GM12878 (cell line): ENCODE results near the gene CACNG1. TPM values are rescaled to one million over a fixed set of nuclear protein-coding genes. Genes with fewer than 3 reads are reported as not detected.

Experiments
- ATAC-seq: fragments of 200-7000 bp; cut with Tn5 transposase; 3 replicates; pipeline ENCODE4 v1.9.1; 2020; ENCODE audit warnings: mild to moderate bottlenecking, moderate library complexity
- BruUV-seq: library from RNA; stranded (reverse); fragments of 400-500 nt; replicated peaks from 2 replicates; lab custom pipeline; 2021; lab: Mats Ljungman, UMichigan
- CTCF ChIA-PET: fragments of 300-600 bp; sonication (Branson Sonifier 250); formaldehyde crosslinking; extraction: SDS; loops from one replicate; lab custom pipeline; 2021; ENCODE audit warnings: inconsistent platforms; lab: Yijun Ruan, JAX
- POLR2A ChIA-PET: fragments of 350-600 bp; formaldehyde crosslinking; extraction: SDS; loops from one replicate; lab custom pipeline; 2021; ENCODE audit warnings: inconsistent platforms; lab: Charles Lee
- RAD21 ChIA-PET: fragments of 300-600 bp; sonication (Branson Sonifier 250); formaldehyde crosslinking; loops from one replicate; lab custom pipeline; 2023; ENCODE audit warnings: antibody characterized with exemption; ENCODE audit not compliant: unreplicated experiment; lab: Charles Lee
- SMC1A ChIA-PET: fragments of 300-600 bp; sonication (Branson Sonifier 250); formaldehyde crosslinking; loops from one replicate; lab custom pipeline; 2023; ENCODE audit not compliant: unreplicated experiment, uncharacterized antibody; lab: Charles Lee
- DNase-seq: peaks from one replicate; pipeline ENCODE4 v3.0.0-alpha.2; 2011; ENCODE audit warnings: low read depth, low spot score
- FAIRE-seq: peaks from 3 replicates; lab custom pipeline; 2011; peaks lifted over from hg19 to GRCh38; lab: Jason Lieb, UNC
- H2AFZ ChIP-seq: 2 replicates; pipeline ENCODE4 v1.6.0; 2011; ENCODE audit warnings: low read depth, low read length, control low read depth; ENCODE audit not compliant: control insufficient read depth
- H3K27ac ChIP-seq: 2 replicates; pipeline ENCODE4 v1.5.1; 2011; ENCODE audit warnings: control low read depth; ENCODE audit not compliant: control insufficient read depth, insufficient read depth
- H3K27me3 ChIP-seq, 2 experiments: replicated peaks in 1 of 2; 2 replicates each; pipeline versions ENCODE4 v1.6.0 to v1.6.1; 2011; ENCODE audit warnings: low read length in 1 of 2; ENCODE audit not compliant: control insufficient read depth in 2 of 2, insufficient read depth in 2 of 2
- H3K36me3 ChIP-seq, 2 experiments: 2 replicates each; pipeline ENCODE4 v1.5.1; 2011; ENCODE audit warnings: low read length in 1 of 2; ENCODE audit not compliant: control insufficient read depth in 2 of 2, insufficient read depth in 2 of 2
- H3K4me1 ChIP-seq: 2 replicates; pipeline ENCODE4 v1.6.1; 2011; ENCODE audit warnings: mild to moderate bottlenecking, low read length, moderate library complexity, mixed read lengths; ENCODE audit not compliant: control insufficient read depth, insufficient read depth
- H3K4me2 ChIP-seq: 2 replicates; pipeline ENCODE4 v1.6.0; 2011; ENCODE audit warnings: control low read depth; ENCODE audit not compliant: control insufficient read depth, insufficient read depth
- H3K4me3 ChIP-seq: fragments of 200-600 bp; sonication (generic); 2 replicates; pipeline ENCODE4 v1.5.1; 2016
- H3K79me2 ChIP-seq: 2 replicates; pipeline ENCODE4 v1.6.0; 2011; ENCODE audit warnings: low read length; ENCODE audit not compliant: control insufficient read depth, insufficient read depth
- H3K9ac ChIP-seq: 2 replicates; pipeline ENCODE4 v1.8.0; 2011; ENCODE audit warnings: low read length, control low read depth, mixed read lengths; ENCODE audit not compliant: control insufficient read depth, insufficient read depth
- H3K9me3 ChIP-seq: replicated peaks from 3 replicates; pipeline ENCODE4 v1.5.1; 2011; ENCODE audit warnings: mild to moderate bottlenecking, low read length; ENCODE audit not compliant: control insufficient read depth, insufficient read depth
- H4K20me1 ChIP-seq: 2 replicates; pipeline ENCODE4 v1.6.0; 2011; ENCODE audit not compliant: control insufficient read depth, insufficient read depth
- CBFB ChIP-seq: IDR thresholded peaks from 2 replicates; pipeline ENCODE4 v1.6.1; 2016; ENCODE audit warnings: antibody characterized with exemption, low read depth
- CREB1 ChIP-seq: IDR thresholded peaks from 2 replicates; pipeline ENCODE4 v1.6.1; 2012; ENCODE audit warnings: low read depth, mild to moderate bottlenecking, inconsistent platforms
- DPF2 ChIP-seq: fragments of 450-650 bp; IDR thresholded peaks from 2 replicates; pipeline ENCODE4 v1.6.1; 2017; ENCODE audit warnings: mild to moderate bottlenecking
- HDAC2 ChIP-seq: fragments of 200-600 bp; sonication (generic); IDR thresholded peaks from 2 replicates; pipeline ENCODE4 v1.6.1; 2017
- IRF4 ChIP-seq: IDR thresholded peaks from 2 replicates; pipeline ENCODE4 v1.6.1; 2011; ENCODE audit warnings: low read depth, low read length
- PAX8 ChIP-seq: fragments of 450-650 bp; IDR thresholded peaks from 2 replicates; pipeline ENCODE4 v1.6.1; 2017; ENCODE audit warnings: mild to moderate bottlenecking, moderate library complexity
- RELA ChIP-seq: fragments of 450-650 bp; IDR thresholded peaks from 2 replicates; pipeline ENCODE4 v1.8.0; 2014; ENCODE audit warnings: borderline replicate concordance; ENCODE audit not compliant: partially characterized antibody
- SIX5 ChIP-seq: IDR thresholded peaks from 2 replicates; pipeline ENCODE4 v1.6.1; 2011; ENCODE audit warnings: mild to moderate bottlenecking, low read depth, low read length, moderate library complexity; ENCODE audit not compliant: severe bottlenecking
- SMAD1 ChIP-seq: fragments of 450-650 bp; IDR thresholded peaks from 2 replicates; pipeline ENCODE4 v1.6.1; 2018; ENCODE audit warnings: mild to moderate bottlenecking, low read depth; ENCODE audit not compliant: partially characterized antibody
- TCF7 ChIP-seq: IDR thresholded peaks from 2 replicates; pipeline ENCODE4 v1.6.1; 2014; ENCODE audit warnings: antibody characterized with exemption, borderline replicate concordance
- WGBS: methylation state at CpG from one replicate; pipeline ENCODE4 v1.1.6; 2016; ENCODE audit warnings: low lambda C conversion rate; ENCODE audit not compliant: insufficient replicate concordance, insufficient coverage; ENCODE audit errors: missing lambda C conversion rate; 5-methylcytosine and 5-hydroxymethylcytosine counted together
- in situ Hi-C: fragments of 300-500 bp; cut with MboI; formaldehyde crosslinking; loops from 9 replicates; pipeline ENCODE4 v1.14.3; 2018; ENCODE audit warnings: mixed read lengths
- intact Hi-C: fragments of 100-400 bp; cut with micrococcal nuclease; formaldehyde crosslinking; loops from one replicate; pipeline ENCODE4 v1.14.2; 2022; ENCODE audit not compliant: unreplicated experiment
- polyA plus RNA-seq, 11 experiments: library from polyadenylated mRNA; depleted of rRNA in 4 of 11; unstranded in 6 of 11; stranded (reverse) in 5 of 11; fragments of >200 nt; fragmentation: Nextera tagmentation in 4 of 11; fragmentation: Illumina TruSeq in 1 of 11; extraction: Ambion mirVana in 4 of 11; extraction: Trizol in 1 of 11; gene quantifications; 1 replicate in 1 of 11; 2 replicates in 10 of 11; pipeline versions ENCODE4 v1.2.1 to v1.2.3, GENCODE V29; 2011 to 2016; ENCODE audit warnings: inconsistent platforms in 2 of 11, missing spikeins in 2 of 11, low read depth in 1 of 11
- total RNA-seq, 4 experiments: library from RNA; depleted of rRNA in 3 of 4; stranded (reverse); fragments of >200 nt in 3 of 4; fragmentation: Illumina TruSeq in 1 of 4; extraction: Trizol in 1 of 4; gene quantifications; 2 replicates each; pipeline versions ENCODE4 v1.2.1 to v1.2.3, GENCODE V29; 2013 to 2021
- TF ChIP-seq, protein P1 (sequence below): IDR thresholded peaks from 2 replicates; pipeline ENCODE4 v1.6.1; 2011; ENCODE audit warnings: borderline replicate concordance, low read depth, mild to moderate bottlenecking, moderate library complexity, mixed read lengths, low read length; ENCODE audit not compliant: insufficient read depth; ENCODE audit errors: extremely low read length
- TF ChIP-seq, protein P2 (sequence below): IDR thresholded peaks from 2 replicates; pipeline ENCODE4 v1.6.1; 2012; ENCODE audit warnings: mild to moderate bottlenecking, low read depth, low read length
- TF ChIP-seq, protein P3 (sequence below): fragments of 450-650 bp; IDR thresholded peaks from 2 replicates; pipeline ENCODE4 v1.6.1; 2017; ENCODE audit warnings: low read depth, mild to moderate bottlenecking, moderate library complexity
- TF ChIP-seq, protein P4 (sequence below): IDR thresholded peaks from 2 replicates; pipeline ENCODE4 v1.6.1; 2011; ENCODE audit warnings: low read depth, low read length, improper control_type of control experiment, borderline replicate concordance

CACNG1 gene
- total and polyA plus RNA-seq, 10 of the 15 experiments (the other 5 are each of a cell fraction or from before 2014, with no cell fraction given) = not detected

DNA sequence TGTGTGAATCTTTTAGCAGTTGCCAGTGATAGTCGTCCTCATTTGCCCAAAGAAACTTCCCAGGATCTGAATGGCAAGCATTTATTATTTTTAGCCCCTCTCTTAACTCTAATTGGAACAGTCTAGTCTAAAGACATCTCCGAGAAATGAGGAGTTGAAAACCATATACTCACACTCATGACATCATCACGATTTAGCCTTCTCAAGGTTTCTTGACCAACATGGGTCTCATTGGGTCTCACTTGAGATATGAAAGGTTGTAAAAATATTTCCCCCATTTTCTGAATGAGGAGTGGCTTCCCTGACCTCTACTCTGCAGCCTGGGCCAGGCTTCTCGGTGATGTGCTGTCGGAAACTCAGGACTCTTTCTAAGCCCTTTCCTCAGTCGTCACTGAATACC is 37.1 kb upstream of the CACNG1 start:
- H3K4me3 ChIP-seq = no peak overlapping the region
- H3K9me3 ChIP-seq = no peaks in the 10 kb centered on the region
- H3K27ac ChIP-seq = no peak overlapping the region
- in situ Hi-C loops (no loop called here), intact Hi-C loops (no loop called here)
- FAIRE-seq (no peak), ATAC-seq (no peak), DNase-seq (no peak)
- RAD21 ChIA-PET = no interaction called here
- H3K4me1 ChIP-seq = peaks cover 8% of the 10 kb centered on the region
- no peaks in the 10 kb centered on the region for H4K20me1 ChIP-seq
- BruUV-seq = no TSS peak
- H3K79me2 ChIP-seq = no peaks in the 10 kb centered on the region
- CTCF ChIA-PET = no interaction called here
- no peak overlapping the region for H3K9ac ChIP-seq
- peaks cover 0 to 4% of the 10 kb centered on the region in 2 experiments; a peak in 1 of 4 replicates for H3K27me3 ChIP-seq
- no peaks in the 10 kb centered on the region for H3K36me3 ChIP-seq
- WGBS = 45% methylated on average over 6 of the region's 6 CpGs
- no peak overlapping the region for H3K4me2 ChIP-seq
- H2AFZ ChIP-seq = no peak overlapping the region
- SMC1A ChIA-PET = interaction anchor here (0.7 kb wide), 1 partner anchor 38 kb away, joined by 3 read pairs; no protein-coding TSS in a partner anchor
- POLR2A ChIA-PET = no interaction called here
- TF ChIP-seq PAX8 = no peak
- TF ChIP-seq SMAD1 = no peak
- no peak for TF ChIP-seq RELA
- no peak for TF ChIP-seq DPF2
- TF ChIP-seq, protein P1, sequence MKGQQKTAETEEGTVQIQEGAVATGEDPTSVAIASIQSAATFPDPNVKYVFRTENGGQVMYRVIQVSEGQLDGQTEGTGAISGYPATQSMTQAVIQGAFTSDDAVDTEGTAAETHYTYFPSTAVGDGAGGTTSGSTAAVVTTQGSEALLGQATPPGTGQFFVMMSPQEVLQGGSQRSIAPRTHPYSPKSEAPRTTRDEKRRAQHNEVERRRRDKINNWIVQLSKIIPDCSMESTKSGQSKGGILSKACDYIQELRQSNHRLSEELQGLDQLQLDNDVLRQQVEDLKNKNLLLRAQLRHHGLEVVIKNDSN = no peak
- TF ChIP-seq, protein P2, sequence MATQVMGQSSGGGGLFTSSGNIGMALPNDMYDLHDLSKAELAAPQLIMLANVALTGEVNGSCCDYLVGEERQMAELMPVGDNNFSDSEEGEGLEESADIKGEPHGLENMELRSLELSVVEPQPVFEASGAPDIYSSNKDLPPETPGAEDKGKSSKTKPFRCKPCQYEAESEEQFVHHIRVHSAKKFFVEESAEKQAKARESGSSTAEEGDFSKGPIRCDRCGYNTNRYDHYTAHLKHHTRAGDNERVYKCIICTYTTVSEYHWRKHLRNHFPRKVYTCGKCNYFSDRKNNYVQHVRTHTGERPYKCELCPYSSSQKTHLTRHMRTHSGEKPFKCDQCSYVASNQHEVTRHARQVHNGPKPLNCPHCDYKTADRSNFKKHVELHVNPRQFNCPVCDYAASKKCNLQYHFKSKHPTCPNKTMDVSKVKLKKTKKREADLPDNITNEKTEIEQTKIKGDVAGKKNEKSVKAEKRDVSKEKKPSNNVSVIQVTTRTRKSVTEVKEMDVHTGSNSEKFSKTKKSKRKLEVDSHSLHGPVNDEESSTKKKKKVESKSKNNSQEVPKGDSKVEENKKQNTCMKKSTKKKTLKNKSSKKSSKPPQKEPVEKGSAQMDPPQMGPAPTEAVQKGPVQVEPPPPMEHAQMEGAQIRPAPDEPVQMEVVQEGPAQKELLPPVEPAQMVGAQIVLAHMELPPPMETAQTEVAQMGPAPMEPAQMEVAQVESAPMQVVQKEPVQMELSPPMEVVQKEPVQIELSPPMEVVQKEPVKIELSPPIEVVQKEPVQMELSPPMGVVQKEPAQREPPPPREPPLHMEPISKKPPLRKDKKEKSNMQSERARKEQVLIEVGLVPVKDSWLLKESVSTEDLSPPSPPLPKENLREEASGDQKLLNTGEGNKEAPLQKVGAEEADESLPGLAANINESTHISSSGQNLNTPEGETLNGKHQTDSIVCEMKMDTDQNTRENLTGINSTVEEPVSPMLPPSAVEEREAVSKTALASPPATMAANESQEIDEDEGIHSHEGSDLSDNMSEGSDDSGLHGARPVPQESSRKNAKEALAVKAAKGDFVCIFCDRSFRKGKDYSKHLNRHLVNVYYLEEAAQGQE = no peak
- no peak for TF ChIP-seq SIX5
- TF ChIP-seq HDAC2 = no peak
- no peak for TF ChIP-seq TCF7
- no peak for TF ChIP-seq CREB1
- TF ChIP-seq, protein P3, sequence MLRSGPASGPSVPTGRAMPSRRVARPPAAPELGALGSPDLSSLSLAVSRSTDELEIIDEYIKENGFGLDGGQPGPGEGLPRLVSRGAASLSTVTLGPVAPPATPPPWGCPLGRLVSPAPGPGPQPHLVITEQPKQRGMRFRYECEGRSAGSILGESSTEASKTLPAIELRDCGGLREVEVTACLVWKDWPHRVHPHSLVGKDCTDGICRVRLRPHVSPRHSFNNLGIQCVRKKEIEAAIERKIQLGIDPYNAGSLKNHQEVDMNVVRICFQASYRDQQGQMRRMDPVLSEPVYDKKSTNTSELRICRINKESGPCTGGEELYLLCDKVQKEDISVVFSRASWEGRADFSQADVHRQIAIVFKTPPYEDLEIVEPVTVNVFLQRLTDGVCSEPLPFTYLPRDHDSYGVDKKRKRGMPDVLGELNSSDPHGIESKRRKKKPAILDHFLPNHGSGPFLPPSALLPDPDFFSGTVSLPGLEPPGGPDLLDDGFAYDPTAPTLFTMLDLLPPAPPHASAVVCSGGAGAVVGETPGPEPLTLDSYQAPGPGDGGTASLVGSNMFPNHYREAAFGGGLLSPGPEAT = no peak
- TF ChIP-seq, protein P4, sequence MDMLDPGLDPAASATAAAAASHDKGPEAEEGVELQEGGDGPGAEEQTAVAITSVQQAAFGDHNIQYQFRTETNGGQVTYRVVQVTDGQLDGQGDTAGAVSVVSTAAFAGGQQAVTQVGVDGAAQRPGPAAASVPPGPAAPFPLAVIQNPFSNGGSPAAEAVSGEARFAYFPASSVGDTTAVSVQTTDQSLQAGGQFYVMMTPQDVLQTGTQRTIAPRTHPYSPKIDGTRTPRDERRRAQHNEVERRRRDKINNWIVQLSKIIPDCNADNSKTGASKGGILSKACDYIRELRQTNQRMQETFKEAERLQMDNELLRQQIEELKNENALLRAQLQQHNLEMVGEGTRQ = no peak
- no peak for TF ChIP-seq IRF4
- TF ChIP-seq CBFB = no peak
